ENCODE measurements around the gene GRIK1.

Gene GRIK1

GRCh38 chr21:29789393-29789792, 150.4 kb downstream of the GRIK1 start:
- no peak overlapping the region for H3K27ac ChIP-seq
- no peak for TF ChIP-seq CTCF (conservative IDR thresholded peaks at IDR 0.05)

GRCh38 chr21:29788752-29789151, 151.0 kb downstream of the GRIK1 start:
- H3K27ac ChIP-seq = no peak overlapping the region
- TF ChIP-seq CTCF (conservative IDR thresholded peaks at IDR 0.05) = no peak

- TF ChIP-seq CTCF (conservative IDR thresholded peaks at IDR 0.05) = no peak
- no peak overlapping the region for H3K27ac ChIP-seq
These were observed 152.4 kb downstream of the GRIK1 start for GRCh38 chr21:29787361-29787909.

GRCh38 chr21:29786496-29787360, 153.1 kb downstream of the GRIK1 start:
- no peak for TF ChIP-seq CTCF (conservative IDR thresholded peaks at IDR 0.05)
- no peak overlapping the region for H3K27ac ChIP-seq

GRCh38 chr21:29777160-29777559, 162.6 kb downstream of the GRIK1 start:
- no peak overlapping the region for H3K27ac ChIP-seq
- TF ChIP-seq CTCF (conservative IDR thresholded peaks at IDR 0.05) = no peak

GRCh38 chr21:29775462-29775861, 164.3 kb downstream of the GRIK1 start:
- no peak overlapping the region for H3K27ac ChIP-seq
- TF ChIP-seq CTCF (conservative IDR thresholded peaks at IDR 0.05) = no peak

- no peak overlapping the region for H3K27ac ChIP-seq
- no peak for TF ChIP-seq CTCF (conservative IDR thresholded peaks at IDR 0.05)
These were observed 168.2 kb downstream of the GRIK1 start for GRCh38 chr21:29771491-29772066.

Data from VCaP (cell line).